VCaP (cell line): Measurements from ENCODE around the gene DSG4.
"Not testable (repeated sequence)": the region's sequence is repeated elsewhere in the genome, so short reads cannot be mapped to it uniquely, and the experiment has no call there.

Experiments used
- H3K27ac ChIP-seq: fragments of 450-650 bp; 2 replicates; pipeline ENCODE4 v1.5.1; 2017
- TF ChIP-seq, protein P1 (sequence below): fragments of 450-650 bp; conservative IDR thresholded peaks from 2 replicates; pipeline ENCODE4 v1.5.1; 2017; ENCODE audit warnings: mild to moderate bottlenecking, moderate library complexity

Gene DSG4, protein sequence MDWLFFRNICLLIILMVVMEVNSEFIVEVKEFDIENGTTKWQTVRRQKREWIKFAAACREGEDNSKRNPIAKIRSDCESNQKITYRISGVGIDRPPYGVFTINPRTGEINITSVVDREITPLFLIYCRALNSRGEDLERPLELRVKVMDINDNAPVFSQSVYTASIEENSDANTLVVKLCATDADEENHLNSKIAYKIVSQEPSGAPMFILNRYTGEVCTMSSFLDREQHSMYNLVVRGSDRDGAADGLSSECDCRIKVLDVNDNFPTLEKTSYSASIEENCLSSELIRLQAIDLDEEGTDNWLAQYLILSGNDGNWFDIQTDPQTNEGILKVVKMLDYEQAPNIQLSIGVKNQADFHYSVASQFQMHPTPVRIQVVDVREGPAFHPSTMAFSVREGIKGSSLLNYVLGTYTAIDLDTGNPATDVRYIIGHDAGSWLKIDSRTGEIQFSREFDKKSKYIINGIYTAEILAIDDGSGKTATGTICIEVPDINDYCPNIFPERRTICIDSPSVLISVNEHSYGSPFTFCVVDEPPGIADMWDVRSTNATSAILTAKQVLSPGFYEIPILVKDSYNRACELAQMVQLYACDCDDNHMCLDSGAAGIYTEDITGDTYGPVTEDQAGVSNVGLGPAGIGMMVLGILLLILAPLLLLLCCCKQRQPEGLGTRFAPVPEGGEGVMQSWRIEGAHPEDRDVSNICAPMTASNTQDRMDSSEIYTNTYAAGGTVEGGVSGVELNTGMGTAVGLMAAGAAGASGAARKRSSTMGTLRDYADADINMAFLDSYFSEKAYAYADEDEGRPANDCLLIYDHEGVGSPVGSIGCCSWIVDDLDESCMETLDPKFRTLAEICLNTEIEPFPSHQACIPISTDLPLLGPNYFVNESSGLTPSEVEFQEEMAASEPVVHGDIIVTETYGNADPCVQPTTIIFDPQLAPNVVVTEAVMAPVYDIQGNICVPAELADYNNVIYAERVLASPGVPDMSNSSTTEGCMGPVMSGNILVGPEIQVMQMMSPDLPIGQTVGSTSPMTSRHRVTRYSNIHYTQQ

DNA sequence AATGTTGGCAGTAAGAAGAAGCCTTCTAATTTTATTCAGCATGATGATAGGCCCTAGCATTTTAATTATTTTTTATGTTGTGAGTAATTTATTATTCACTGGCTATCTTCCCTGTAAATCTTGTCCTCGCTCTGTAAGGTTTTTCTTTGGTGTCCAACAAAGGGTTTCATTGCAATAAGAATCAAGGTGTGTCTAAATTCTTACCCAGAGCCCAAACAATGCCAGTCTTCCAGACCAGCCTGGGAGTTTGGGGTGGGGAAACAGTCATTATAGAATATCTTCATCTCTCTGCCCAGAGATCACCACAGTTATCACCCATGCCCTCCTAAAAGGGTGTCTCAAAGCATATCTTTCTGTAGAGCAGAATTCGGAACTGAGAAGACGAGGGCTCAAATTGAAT lies at the start of gene DSG4:
DSG4 (plus strand) TSS at position 301 of the 400 bp plus-strand sequence. CDS start 135 bp downstream, outside the sequence.
- no peak within 1 kb of the TSS for H3K27ac ChIP-seq
- TF ChIP-seq, protein P1, sequence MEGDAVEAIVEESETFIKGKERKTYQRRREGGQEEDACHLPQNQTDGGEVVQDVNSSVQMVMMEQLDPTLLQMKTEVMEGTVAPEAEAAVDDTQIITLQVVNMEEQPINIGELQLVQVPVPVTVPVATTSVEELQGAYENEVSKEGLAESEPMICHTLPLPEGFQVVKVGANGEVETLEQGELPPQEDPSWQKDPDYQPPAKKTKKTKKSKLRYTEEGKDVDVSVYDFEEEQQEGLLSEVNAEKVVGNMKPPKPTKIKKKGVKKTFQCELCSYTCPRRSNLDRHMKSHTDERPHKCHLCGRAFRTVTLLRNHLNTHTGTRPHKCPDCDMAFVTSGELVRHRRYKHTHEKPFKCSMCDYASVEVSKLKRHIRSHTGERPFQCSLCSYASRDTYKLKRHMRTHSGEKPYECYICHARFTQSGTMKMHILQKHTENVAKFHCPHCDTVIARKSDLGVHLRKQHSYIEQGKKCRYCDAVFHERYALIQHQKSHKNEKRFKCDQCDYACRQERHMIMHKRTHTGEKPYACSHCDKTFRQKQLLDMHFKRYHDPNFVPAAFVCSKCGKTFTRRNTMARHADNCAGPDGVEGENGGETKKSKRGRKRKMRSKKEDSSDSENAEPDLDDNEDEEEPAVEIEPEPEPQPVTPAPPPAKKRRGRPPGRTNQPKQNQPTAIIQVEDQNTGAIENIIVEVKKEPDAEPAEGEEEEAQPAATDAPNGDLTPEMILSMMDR, result no peak

DNA sequence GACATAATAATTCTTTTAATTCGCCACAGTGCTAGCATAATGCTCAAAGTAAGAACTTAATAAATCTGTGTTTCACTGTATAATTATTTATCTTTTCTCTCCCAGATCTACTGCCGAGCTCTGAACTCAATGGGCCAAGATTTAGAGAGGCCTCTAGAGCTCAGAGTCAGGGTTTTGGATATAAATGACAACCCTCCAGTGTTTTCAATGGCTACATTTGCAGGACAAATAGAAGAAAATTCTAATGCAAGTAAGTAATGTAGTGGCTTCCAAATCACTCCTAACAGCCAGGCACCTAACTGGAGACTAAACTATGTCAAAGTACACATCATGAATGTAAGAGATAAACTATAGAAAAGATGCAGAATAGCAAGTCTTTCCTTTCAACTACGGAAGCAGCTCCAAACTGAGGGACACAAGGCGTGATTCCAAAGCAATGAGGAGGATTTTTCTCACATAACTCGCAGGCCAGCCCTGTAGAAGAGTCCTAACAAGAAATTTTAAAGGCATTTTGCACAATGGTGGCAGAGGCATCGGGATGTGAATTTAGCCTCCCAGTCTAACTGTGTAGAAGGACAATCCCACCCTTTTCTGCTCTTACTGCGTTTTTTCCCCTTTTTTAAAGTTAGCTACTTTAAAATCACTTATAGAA lies 46.7 kb upstream of the DSG4 start:
- TF ChIP-seq, protein P1, result no peak
- no peak overlapping the region for H3K27ac ChIP-seq

DNA sequence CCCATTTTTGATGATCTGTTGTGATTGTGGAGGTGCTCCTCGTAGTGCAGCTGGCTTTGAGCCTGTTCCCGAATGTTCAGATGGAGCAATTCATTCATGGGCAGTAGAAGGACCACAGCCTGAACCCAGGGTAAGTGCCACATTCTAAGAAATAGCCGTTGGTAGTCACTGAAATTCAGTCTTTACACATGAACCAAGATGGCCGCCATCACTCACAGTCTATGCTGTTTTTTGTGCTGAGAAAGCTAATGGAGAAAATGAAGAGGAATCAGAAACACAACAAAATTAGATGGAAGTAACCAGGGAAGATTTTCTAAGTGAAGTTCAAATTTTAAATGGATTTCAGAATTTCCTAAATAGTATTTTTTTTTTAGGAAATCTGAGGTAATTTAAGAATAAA lies 33.1 kb upstream of the DSG4 start:
- TF ChIP-seq, protein P1, result no peak
- no peak overlapping the region for H3K27ac ChIP-seq

- not testable (repeated sequence) for H3K27ac ChIP-seq
These were observed 23.2 kb upstream of the DSG4 start for GRCh38 chr18:31353336-31353735.

- TF ChIP-seq, protein P1, result no peak
- no peak overlapping the region for H3K27ac ChIP-seq
These were observed 21.6 kb upstream of the DSG4 start for GRCh38 chr18:31354990-31355389.

DNA sequence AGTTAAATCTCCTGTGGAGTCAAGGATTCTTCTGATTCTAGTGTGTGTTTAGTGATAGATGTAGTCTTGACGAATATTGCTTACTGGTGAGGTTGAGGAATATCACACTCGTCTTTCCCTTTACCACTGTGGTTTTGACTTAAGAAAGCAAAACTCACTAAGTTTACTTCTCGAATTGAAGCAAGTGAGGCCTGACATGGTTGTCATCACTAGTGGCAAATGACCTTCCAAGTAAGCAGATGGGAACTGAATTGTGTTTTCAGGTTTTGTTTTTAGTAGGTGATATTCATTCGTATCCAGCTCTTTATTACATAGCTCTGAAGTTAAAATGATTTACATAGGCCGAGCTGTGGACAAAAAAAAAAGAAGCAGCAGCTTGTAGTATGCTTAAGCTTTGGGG lies 20.6 kb upstream of the DSG4 start:
- TF ChIP-seq, protein P1, result no peak
- no peak overlapping the region for H3K27ac ChIP-seq

DNA sequence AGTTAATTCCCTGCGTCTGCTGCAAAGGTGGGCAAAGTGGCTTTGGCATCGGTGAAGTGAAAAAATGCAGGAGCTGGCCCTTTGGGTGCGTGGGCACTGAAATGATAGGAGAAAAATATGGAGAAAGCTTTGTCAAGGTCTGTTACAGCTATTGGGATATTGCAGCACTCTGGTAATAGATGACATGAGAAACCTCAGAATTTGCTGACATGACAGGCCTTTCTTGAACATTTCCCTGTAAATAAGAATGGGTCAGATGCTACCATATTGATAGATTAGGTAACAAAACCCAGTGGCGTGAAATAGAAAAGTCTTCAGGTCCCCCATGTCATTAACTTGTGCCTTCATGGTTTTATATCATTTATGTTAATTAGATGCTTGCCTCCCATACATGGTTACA lies 12.4 kb upstream of the DSG4 start:
- H3K27ac ChIP-seq, result no peak overlapping the region
- TF ChIP-seq, protein P1, result no peak
